ENCODE data around the gene ZNF668.
"Not testable (repeated sequence)": the region's sequence is repeated elsewhere in the genome, so short reads cannot be mapped to it uniquely, and the experiment has no call there.

The ZNF668 gene

GRCh38 chr16:31016018-31016417 is 58.0 kb downstream of the ZNF668 start:
- H3K4me3 ChIP-seq (ENCODE audit: low read depth, low read length), result no peak overlapping the region

- not testable (repeated sequence) for H3K4me3 ChIP-seq (ENCODE audit: low read depth, low read length)
Measured at GRCh38 chr16:31013292-31013691, 60.7 kb downstream of the ZNF668 start.

GRCh38 chr16:31011815-31012214 is 62.2 kb downstream of the ZNF668 start:
- H3K4me3 ChIP-seq (ENCODE audit: low read depth, low read length), result not testable (repeated sequence)
